GM19463 (cell line): Measurements from ENCODE around the gene WDR33.
"Not testable (repeated sequence)": the region's sequence is repeated elsewhere in the genome, so short reads cannot be mapped to it uniquely, and the experiment has no call there.

Experiments used
- ATAC-seq: cut with Tn5 transposase; IDR thresholded peaks from one replicate; pipeline ENCODE4 v1.9.1; 2021; ENCODE audit warnings: mild to moderate bottlenecking, moderate library complexity; ENCODE audit not compliant: unreplicated experiment

WDR33 gene

DNA sequence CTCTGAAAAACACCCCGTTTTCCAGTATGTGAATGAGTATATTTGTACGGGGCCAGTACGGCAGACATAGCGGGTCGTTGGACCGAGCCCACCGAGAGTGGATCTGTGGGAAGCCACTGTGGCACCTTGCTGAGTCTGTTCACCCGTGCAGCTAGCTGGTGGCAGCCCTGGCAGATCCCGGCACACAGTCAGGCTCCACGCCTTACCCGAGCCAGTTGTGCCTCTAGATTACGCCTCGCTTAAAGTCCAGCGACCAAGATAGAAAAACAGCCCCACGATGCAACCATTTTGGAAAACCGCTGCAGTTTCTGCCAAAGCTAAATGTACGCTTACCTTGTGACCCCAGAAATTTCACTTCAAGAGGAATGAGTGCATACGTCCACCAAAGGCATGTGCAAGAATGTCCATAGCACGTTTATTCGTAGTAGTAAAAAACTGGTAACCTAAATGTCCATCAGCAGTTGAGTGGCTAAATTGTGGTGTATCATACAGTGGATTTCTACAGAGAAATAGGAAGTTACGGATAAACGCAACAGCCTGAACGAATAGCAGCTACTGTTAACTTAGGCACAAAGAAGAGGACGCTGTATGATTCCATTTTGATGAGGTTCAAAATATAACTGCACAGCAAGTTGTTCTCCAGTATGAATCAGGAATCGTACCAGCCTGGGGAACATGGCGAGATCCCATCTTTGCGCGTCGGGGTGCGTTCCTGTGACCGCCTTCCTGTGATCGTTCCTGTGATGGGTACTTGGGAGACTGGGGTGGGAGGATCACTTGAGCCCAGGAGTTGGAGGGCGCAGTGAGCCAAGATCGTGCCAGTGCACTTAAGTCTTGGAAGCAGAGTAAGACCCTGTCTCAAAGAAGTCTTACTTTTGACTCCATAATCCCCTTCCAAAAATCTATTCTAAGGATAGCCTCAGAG lies 688 bp upstream of the WDR33 start:
- ATAC-seq: peak; percentile 24

DNA sequence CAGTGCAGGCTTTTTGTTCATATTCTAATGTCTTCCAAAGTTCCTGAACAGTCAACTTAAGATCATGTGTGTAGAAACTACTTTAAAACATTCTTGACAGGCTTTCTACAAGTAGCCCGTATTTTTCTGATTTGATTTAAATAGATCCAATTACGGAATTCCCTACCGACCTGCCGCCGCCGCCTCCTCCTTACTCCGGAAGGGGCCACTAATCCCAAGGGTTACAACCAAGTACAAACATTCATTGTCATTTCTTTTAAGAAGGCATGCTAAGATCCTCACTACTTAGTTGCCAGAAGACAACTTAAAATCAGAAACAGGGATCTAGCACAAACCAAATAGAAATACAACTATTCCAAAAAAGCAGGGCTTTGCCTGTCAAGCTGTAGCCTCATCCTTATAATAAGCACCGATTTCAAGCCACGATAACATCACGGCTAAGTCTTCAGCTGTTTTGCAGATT lies 784 bp downstream of the WDR33 start:
- ATAC-seq: no peak

- ATAC-seq: no peak
These were observed 3.2 kb downstream of the WDR33 start for GRCh38 chr2:127807678-127808353.

DNA sequence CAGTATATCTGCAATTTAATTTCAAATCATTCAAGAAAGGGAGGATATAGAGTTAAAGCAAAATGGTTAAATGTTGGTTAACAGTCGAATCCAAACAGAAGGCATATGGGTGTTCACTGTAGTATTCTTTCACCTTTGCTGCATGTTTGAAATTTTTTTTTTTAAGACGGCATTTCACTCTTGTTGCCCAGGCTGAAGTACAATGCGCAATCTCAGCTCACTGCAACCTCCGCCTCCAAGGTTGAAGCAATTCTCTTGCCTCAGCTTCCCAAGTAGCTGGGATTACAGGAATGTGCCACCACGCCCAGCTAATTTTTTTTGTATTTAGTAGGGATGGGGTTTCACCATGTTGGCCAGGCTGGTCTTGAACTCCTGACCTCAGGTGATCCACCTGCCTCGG lies 4.1 kb downstream of the WDR33 start:
- not testable (repeated sequence) for ATAC-seq

DNA sequence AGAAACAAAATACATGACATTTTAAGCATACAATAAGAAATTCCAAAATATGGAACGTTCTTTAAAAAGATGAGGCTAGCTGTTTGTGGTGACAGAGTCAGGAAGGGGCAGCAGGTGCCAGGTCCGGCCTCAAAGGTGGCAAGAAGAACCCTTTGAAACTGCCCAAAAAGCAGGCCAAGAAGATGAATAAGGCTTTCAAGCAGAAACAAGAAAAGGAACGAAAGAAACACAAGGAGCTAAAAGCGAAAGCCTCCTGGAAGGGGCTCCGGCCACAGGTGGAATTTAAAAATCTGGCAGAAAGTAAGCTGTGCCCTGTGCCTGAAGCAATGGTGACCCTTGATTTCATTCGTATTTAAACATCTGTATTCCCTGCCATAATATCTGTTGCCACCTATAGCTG lies 5.5 kb downstream of the WDR33 start:
- ATAC-seq: no peak

GRCh38 chr2:127799926-127800325 lies 11.0 kb downstream of the WDR33 start:
- ATAC-seq: no peak

GRCh38 chr2:127796389-127796788 lies 14.6 kb downstream of the WDR33 start:
- ATAC-seq: no peak

DNA sequence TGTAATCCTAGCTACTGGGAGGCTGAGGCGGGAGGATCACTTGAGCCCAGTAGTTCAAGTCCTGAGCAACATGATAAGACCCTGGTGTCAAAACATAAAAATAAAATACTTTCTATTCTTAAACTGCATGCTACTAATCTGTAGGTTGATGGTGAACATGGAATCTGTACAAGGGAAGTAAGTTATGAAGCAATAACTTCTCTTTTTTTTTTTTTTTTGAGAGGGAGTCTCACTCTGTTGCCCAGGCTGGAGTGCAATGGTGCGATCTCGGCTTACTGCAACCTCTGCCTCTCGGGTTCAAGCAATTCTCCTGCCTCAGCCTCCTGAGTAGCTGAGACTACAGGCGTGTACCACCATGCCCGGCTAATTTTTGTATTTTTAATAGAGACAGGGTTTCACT lies 16.1 kb downstream of the WDR33 start:
- ATAC-seq: not testable (repeated sequence)

- no peak for ATAC-seq
These were observed 18.2 kb downstream of the WDR33 start for GRCh38 chr2:127792805-127793204.

DNA sequence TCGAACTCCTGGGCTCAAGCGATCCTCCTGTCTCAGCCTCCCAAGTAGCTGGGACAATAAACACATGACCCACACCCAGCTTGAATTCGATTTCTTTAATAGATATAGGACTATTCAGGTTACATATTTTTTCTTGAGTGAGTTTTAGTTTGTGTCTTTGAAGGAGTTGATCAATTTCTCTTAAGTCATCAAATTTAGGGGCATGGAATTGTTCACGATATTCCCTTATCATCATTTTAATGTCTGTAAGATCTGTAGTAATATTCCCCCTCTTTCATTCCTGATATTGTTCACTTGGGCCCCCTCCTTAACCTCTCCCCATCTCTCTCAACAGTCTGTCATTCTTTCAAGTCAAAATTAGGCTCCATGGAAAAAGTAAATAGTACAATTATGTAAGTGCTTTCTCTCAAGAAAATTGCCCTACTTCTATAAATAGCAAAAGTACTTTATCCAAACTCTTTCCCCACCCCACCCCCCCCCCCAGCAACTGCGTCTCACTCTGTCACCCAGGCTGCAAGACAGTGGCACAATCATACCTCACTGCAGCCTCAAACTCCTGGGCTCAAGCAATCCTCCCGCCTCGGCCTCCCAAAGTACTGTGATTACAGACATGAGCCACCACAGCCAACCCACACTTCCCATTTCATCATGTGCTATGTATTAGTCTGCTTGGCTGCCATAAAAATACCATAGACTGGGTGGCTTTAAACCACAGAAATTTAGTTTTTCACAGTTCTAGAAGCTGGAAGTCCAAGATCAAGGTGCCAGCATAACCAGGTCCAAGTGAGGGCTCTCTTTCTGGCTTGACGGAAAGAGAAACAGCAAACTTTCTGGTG lies 20.1 kb downstream of the WDR33 start:
- ATAC-seq: no peak

- ATAC-seq: no peak
These were observed 24.7 kb downstream of the WDR33 start for GRCh38 chr2:127786048-127786809.

- no peak for ATAC-seq
These were observed 25.9 kb downstream of the WDR33 start for GRCh38 chr2:127784965-127785518.

DNA sequence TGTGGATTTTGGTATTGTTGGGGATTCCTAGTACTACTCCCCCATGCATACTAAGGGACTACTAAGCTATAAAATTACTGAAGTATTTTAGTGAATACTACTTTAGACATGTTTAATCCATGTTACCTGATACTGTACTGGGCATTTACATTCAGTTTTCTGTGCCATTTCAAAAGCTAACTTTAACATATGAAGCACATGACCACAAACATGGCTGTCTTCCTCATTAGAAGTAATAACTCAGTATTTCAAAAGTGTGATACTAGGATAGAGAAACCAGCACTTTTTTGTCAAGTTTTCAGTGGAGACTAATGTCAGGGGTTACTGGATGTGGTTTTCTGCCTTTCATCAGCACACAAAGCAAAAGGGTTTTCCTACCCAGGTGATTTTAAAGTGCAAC lies 27.9 kb downstream of the WDR33 start:
- no peak for ATAC-seq

GRCh38 chr2:127778850-127779249 lies 32.1 kb downstream of the WDR33 start:
- no peak for ATAC-seq

DNA sequence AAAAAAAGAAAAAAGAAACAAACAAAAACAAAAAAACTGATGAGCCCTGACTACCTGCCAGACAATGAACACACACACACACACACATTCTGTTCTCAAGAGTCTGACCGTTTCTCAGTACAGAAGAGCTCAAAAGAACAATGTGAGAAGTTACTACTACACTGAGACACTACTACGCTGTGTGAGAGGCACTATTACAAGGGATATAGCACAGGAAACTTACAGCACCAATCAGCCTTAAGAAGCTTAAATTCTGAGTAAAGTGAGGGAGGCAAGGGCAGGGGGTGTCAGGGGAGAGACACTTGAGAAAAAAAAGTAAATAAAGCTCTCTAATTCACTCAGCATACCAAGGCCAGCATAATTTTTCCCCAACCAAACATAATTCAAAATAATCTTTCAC lies 32.5 kb downstream of the WDR33 start:
- no peak for ATAC-seq

GRCh38 chr2:127776122-127776780 lies 34.7 kb downstream of the WDR33 start:
- no peak for ATAC-seq

GRCh38 chr2:127771756-127772155 lies 39.2 kb downstream of the WDR33 start:
- ATAC-seq: no peak

DNA sequence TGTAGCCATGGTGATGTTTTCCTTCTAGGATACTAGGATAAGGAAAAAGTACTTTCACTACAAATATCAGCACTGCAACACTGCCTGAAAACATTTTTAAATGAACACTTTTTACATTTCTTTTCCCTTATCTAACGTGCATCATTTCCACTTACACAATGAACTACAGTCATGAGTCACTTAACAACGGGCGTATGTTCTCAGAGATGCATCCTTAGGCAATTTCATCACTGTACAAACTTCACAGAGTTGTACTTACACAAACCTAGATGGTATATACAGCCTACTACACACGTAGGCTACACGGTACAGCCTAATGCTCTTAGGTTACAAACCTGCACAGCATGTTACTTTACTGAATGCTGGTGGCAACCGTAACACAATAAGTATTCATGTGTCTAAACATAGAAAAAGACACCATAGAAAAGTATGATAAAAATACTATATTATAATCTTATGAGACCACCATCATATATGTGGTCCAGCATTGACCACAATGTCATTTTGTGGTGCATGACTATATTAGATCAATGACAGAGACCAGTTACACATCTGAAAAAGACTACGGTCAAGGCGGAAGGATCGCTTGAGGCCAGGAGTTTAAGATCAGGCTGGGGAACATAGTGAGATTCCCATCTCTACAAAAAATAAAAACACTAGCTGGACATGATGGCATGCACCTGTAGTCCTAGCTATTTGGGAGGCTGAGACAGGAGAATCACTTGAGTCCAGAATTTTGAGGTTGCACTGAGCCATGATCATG lies 39.8 kb downstream of the WDR33 start:
- no peak for ATAC-seq

DNA sequence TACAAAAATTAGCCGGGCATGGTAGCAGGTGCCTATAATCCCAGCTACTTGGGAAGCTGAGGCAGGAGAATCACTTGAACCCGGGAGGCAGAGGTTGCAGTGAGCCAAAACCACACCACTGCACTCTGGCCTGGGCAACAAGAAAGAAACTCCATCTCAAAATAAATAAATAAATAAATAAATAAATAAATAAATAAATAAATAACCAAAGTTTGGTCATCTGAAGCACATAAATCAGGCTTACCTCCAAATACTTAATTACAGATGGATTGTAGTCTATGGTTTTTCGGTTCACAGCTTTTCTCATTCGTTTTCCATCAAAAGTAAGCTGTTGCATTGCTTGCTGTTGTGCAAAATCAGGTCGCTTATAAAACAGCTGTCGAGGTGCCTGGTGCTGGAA lies 40.4 kb downstream of the WDR33 start:
- ATAC-seq: not testable (repeated sequence)
